Endothelial cell of umbilical vein (primary cell): ENCODE data around the gene ACOX3. TPM values are rescaled to one million over a fixed set of nuclear protein-coding genes. Genes with fewer than 3 reads are reported as not detected.

Experiments
- BruUV-seq: library from RNA; stranded (reverse); fragments of 400-500 nt; replicated peaks from 2 replicates; lab custom pipeline; 2021; lab: Mats Ljungman, UMichigan
- CTCF ChIA-PET: fragments of 300-600, 350-600 bp; sonication (Branson Sonifier 250); formaldehyde crosslinking; loops from one replicate; lab custom pipeline; 2021; ENCODE audit warnings: antibody characterized with exemption, inconsistent platforms; lab: Charles Lee
- POLR2A ChIA-PET: fragments of 300-600, 350-600 bp; sonication (Branson Sonifier 250); formaldehyde crosslinking; loops from one replicate; lab custom pipeline; 2021; ENCODE audit warnings: antibody characterized with exemption, inconsistent platforms; lab: Charles Lee
- DNase-seq: peaks from one replicate; pipeline ENCODE4 v3.0.0-alpha.2; 2011; ENCODE audit warnings: low read depth, low spot score
- FAIRE-seq: peaks from 2 replicates; lab custom pipeline; 2011; peaks lifted over from hg19 to GRCh38; lab: Jason Lieb, UNC
- H2AFZ ChIP-seq: 2 replicates; pipeline ENCODE4 v1.6.0; 2012; ENCODE audit warnings: low read depth, low read length, control low read depth, inconsistent platforms
- H3K27ac ChIP-seq: 2 replicates; pipeline ENCODE4 v1.5.1; 2011; ENCODE audit warnings: low read depth, mild to moderate bottlenecking, control low read depth, low read length, moderate library complexity; ENCODE audit not compliant: insufficient read depth
- H3K27me3 ChIP-seq, 2 experiments: 2 replicates each; pipeline versions ENCODE4 v1.6.0 to v1.6.1; 2011; ENCODE audit warnings: low read length in 2 of 2, mixed read lengths in 1 of 2; ENCODE audit not compliant: control insufficient read depth in 2 of 2, insufficient read depth in 2 of 2
- H3K36me3 ChIP-seq, 2 experiments: 2 replicates in 1 of 2; 3 replicates in 1 of 2; pipeline ENCODE4 v1.5.1; 2011; ENCODE audit warnings: low read length in 2 of 2, mild to moderate bottlenecking in 1 of 2, moderate library complexity in 1 of 2; ENCODE audit not compliant: control insufficient read depth in 2 of 2, insufficient read depth in 2 of 2; ENCODE audit errors: extremely low read depth in 1 of 2
- H3K4me1 ChIP-seq: 3 replicates; pipeline ENCODE4 v1.5.1; 2011; ENCODE audit warnings: mild to moderate bottlenecking, low read length; ENCODE audit not compliant: control insufficient read depth, insufficient read depth; ENCODE audit errors: extremely low read depth
- H3K4me2 ChIP-seq: 2 replicates; pipeline ENCODE4 v1.6.1; 2011; ENCODE audit warnings: low read length, control low read depth, mixed read lengths; ENCODE audit not compliant: insufficient read depth
- H3K4me3 ChIP-seq, 3 experiments: fragments of 200-600 bp in 1 of 3; sonication (generic), shearing (Covaris generic) in 1 of 3; replicated peaks in 1 of 3; 2 replicates each; pipeline ENCODE4 v1.5.1; 2011 to 2016; ENCODE audit warnings: control low read depth in 3 of 3, low read length in 3 of 3, mild to moderate bottlenecking in 2 of 3, inconsistent platforms in 1 of 3, low read depth in 1 of 3, moderate library complexity in 1 of 3; ENCODE audit not compliant: insufficient read depth in 1 of 3
- H3K79me2 ChIP-seq: 2 replicates; pipeline ENCODE4 v1.6.0; 2012; ENCODE audit warnings: low read length, inconsistent platforms; ENCODE audit not compliant: control insufficient read depth, insufficient read depth
- H3K9ac ChIP-seq: replicated peaks from 2 replicates; pipeline ENCODE3; 2011; ENCODE audit warnings: low read length, control low read depth; ENCODE audit not compliant: insufficient read depth; ENCODE audit errors: extremely low read depth
- H3K9me1 ChIP-seq: replicated peaks from 3 replicates; pipeline ENCODE4 v1.6.0; 2011; ENCODE audit warnings: mild to moderate bottlenecking, low read length; ENCODE audit not compliant: control insufficient read depth, insufficient read depth; ENCODE audit errors: extremely low read depth
- H3K9me3 ChIP-seq: replicated peaks from 2 replicates; pipeline ENCODE4 v1.5.1; 2012; ENCODE audit warnings: low read length, inconsistent platforms; ENCODE audit not compliant: control insufficient read depth, insufficient read depth
- H4K20me1 ChIP-seq: replicated peaks from 2 replicates; pipeline ENCODE3; 2011; ENCODE audit warnings: mild to moderate bottlenecking, low read length; ENCODE audit not compliant: control insufficient read depth, insufficient read depth; ENCODE audit errors: extremely low read depth
- EZH2 ChIP-seq: IDR thresholded peaks from 2 replicates; pipeline ENCODE4 v1.6.1; 2012; ENCODE audit warnings: borderline replicate concordance, low read depth, mild to moderate bottlenecking, moderate library complexity, low read length, inconsistent platforms; ENCODE audit not compliant: severe bottlenecking
- FOS ChIP-seq: IDR thresholded peaks from 2 replicates; pipeline ENCODE4 v1.6.1; 2011; ENCODE audit warnings: mild to moderate bottlenecking, low read length, moderate library complexity, borderline replicate concordance; ENCODE audit not compliant: insufficient read depth
- GATA2 ChIP-seq: IDR thresholded peaks from 2 replicates; pipeline ENCODE4 v1.7.0; 2011; ENCODE audit warnings: low read depth, mild to moderate bottlenecking, moderate library complexity, mixed read lengths, low read length; ENCODE audit not compliant: insufficient read length, insufficient read depth
- JUN ChIP-seq: IDR thresholded peaks from 2 replicates; pipeline ENCODE4 v1.6.1; 2011; ENCODE audit warnings: borderline replicate concordance, low read depth; ENCODE audit not compliant: insufficient read length, insufficient read depth
- MYC ChIP-seq: IDR thresholded peaks from one replicate; pipeline ENCODE4 v1.6.1; 2011; ENCODE audit warnings: mild to moderate bottlenecking, low read depth, low read length
- POLR2A ChIP-seq: IDR thresholded peaks from 2 replicates; pipeline ENCODE4 v1.6.1; 2012; ENCODE audit warnings: low read depth, mild to moderate bottlenecking, control low read depth, low read length
- POLR2AphosphoS5 ChIP-seq: IDR thresholded peaks from 2 replicates; pipeline ENCODE4 v1.6.1; 2012; ENCODE audit warnings: low read depth, mild to moderate bottlenecking, control low read depth, low read length, moderate library complexity; ENCODE audit not compliant: insufficient read depth
- dilution Hi-C: fragments of 300-500 bp; cut with MboI; formaldehyde crosslinking; loops from one replicate; pipeline ENCODE4 v1.15.0; 2019; ENCODE audit warnings: low sequenced_read_pairs; ENCODE audit not compliant: extremely low pct_ligation_motif_present
- intact Hi-C: fragments of 100-400 bp; cut with micrococcal nuclease; formaldehyde crosslinking; loops from one replicate; pipeline ENCODE4 v1.10.0; 2022
- polyA plus RNA-seq, 4 experiments: library from polyadenylated mRNA; depleted of rRNA in 3 of 4; stranded (reverse) in 3 of 4; unstranded in 1 of 4; fragments of >200 nt; gene quantifications; 2 replicates each; pipeline versions ENCODE4 v1.2.1 to v1.2.3, GENCODE V29; 2011 to 2012; ENCODE audit warnings: missing spikeins in 1 of 4
- total RNA-seq: library from RNA; stranded (reverse); gene quantifications from 2 replicates; pipeline ENCODE4 v1.2.3, GENCODE V29; 2021
- TF ChIP-seq, protein P1 (sequence below), 2 donors: IDR thresholded peaks; 1 replicate in 1 of 2; 2 replicates in 1 of 2; pipeline ENCODE4 v1.5.1; 2011; ENCODE audit warnings: low read length in 2 of 2, mild to moderate bottlenecking in 2 of 2, moderate library complexity in 2 of 2, control low read depth in 1 of 2, inconsistent platforms in 1 of 2, low read depth in 1 of 2; ENCODE audit not compliant: insufficient read depth in 1 of 2; ENCODE audit errors: extremely low read depth in 1 of 2
- TF ChIP-seq, protein P2 (sequence below): IDR thresholded peaks from 2 replicates; pipeline ENCODE4 v1.6.1; 2011; ENCODE audit not compliant: insufficient read depth, insufficient read length

ACOX3 gene
- total and polyA plus RNA-seq, 2 donors (not counting 3 experiments of a cell fraction or from before 2014, with no cell fraction given): 13.0 to 26.3 TPM

DNA sequence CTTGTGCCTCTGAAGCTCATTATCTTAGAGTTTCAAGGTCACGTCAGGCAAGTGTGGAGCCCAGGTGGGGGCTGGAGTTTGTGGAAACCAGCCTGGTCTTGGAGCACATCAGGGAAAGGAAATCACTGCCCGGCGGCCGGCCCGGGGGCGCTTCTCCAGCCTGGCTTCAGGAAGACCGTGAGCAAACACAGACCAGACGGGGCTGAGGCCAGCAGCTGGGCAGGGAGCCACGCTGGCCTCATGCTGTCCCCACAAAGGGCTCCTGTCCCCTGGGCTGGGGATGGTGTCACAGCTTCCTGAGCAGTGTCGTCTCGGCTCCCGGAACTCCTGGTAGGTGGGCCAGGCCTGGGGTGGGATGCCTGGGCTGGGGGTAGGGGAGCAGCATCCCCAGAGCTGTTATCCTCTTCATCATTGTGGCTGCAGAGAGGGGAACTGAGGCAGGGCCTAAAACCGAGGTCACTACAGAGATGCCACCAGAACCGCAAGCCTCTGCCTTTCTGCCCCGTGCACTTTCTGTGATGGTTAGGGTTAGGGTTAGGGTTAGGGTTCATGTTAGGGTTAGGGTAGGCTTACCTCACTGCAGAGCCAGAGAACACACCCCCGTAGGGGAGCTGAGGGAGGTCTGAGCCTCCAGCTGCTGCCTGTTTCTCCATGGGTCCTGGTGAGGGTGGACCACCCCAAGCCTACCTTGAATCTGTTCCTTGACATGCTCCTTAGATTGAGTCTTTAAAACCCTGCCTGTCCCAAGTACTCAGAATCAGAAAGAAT, 93.5 kb downstream of the ACOX3 start:
- FAIRE-seq: no peak
- Histone ChIP-seq H3K9me1 (no peaks in the 10 kb centered on the region), H3K36me3 (no peaks in the 10 kb centered on the region), H2AFZ (no peak overlapping the region), H3K9ac (no peak overlapping the region), H3K4me3 (no peak overlapping the region), H3K9me3 (no peaks in the 10 kb centered on the region), H3K79me2 (no peaks in the 10 kb centered on the region), H3K27ac (no peak overlapping the region), H3K4me1 (no peaks in the 10 kb centered on the region), H4K20me1 (no peaks in the 10 kb centered on the region), H3K27me3 (peaks cover 0 to 2% of the 10 kb centered on the region in 2 experiments), H3K4me2 (no peak overlapping the region)
- intact Hi-C loops (no loop called here), dilution Hi-C loops (no loop called here)
- ChIA-PET POLR2A (no interaction called here), CTCF (no interaction called here)
- TF ChIP-seq MYC: no peak
- no peak for TF ChIP-seq FOS
- TF ChIP-seq POLR2A: no peak
- no peak for TF ChIP-seq EZH2
- TF ChIP-seq POLR2AphosphoS5: no peak
- no peak for TF ChIP-seq JUN
- TF ChIP-seq, protein P1, sequence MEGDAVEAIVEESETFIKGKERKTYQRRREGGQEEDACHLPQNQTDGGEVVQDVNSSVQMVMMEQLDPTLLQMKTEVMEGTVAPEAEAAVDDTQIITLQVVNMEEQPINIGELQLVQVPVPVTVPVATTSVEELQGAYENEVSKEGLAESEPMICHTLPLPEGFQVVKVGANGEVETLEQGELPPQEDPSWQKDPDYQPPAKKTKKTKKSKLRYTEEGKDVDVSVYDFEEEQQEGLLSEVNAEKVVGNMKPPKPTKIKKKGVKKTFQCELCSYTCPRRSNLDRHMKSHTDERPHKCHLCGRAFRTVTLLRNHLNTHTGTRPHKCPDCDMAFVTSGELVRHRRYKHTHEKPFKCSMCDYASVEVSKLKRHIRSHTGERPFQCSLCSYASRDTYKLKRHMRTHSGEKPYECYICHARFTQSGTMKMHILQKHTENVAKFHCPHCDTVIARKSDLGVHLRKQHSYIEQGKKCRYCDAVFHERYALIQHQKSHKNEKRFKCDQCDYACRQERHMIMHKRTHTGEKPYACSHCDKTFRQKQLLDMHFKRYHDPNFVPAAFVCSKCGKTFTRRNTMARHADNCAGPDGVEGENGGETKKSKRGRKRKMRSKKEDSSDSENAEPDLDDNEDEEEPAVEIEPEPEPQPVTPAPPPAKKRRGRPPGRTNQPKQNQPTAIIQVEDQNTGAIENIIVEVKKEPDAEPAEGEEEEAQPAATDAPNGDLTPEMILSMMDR (IDR thresholded peaks at IDR 0.05; ENCODE audit: extremely low read depth in 1 of 2, insufficient read depth in 1 of 2, low read depth in 1 of 2, low read length in 2 of 2): no peak
- no peak for TF ChIP-seq GATA2
- TF ChIP-seq, protein P2, sequence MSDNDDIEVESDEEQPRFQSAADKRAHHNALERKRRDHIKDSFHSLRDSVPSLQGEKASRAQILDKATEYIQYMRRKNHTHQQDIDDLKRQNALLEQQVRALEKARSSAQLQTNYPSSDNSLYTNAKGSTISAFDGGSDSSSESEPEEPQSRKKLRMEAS: no peak
- peak; percentile 9 for DNase-seq
- BruUV-seq: no TSS peak
